ENCODE results near the gene ANTXRL.
"Not testable (repeated sequence)": the region's sequence is repeated elsewhere in the genome, so short reads cannot be mapped to it uniquely, and the experiment has no call there.

The ANTXRL gene

GRCh38 chr10:46272863-46273415 lies 13.9 kb upstream of the ANTXRL start:
- in situ Hi-C loops (cut with HindIII; ENCODE audit: low sequenced_read_pairs): no loop called here
- no peak for TF ChIP-seq CTCF (IDR thresholded peaks at IDR 0.05; ENCODE audit: low read depth, low read length, missing control alignments)
- DNase-seq (ENCODE audit: low read depth): no peak
- no peak overlapping the region for H3K4me3 ChIP-seq (ENCODE audit: low read depth, low read length)

- TF ChIP-seq CTCF (IDR thresholded peaks at IDR 0.05; ENCODE audit: low read depth, low read length, missing control alignments): no peak
- no peak for DNase-seq (ENCODE audit: low read depth)
- no peak overlapping the region for H3K4me3 ChIP-seq (ENCODE audit: low read depth, low read length)
- in situ Hi-C loops (cut with HindIII; ENCODE audit: low sequenced_read_pairs): no loop called here
These were observed 13.0 kb upstream of the ANTXRL start for GRCh38 chr10:46273506-46274477.

GRCh38 chr10:46277840-46278239 lies 9.0 kb upstream of the ANTXRL start:
- DNase-seq (ENCODE audit: low read depth): no peak
- no peak for TF ChIP-seq CTCF (IDR thresholded peaks at IDR 0.05; ENCODE audit: low read depth, low read length, missing control alignments)
- in situ Hi-C loops (cut with HindIII; ENCODE audit: low sequenced_read_pairs): no loop called here
- H3K4me3 ChIP-seq (ENCODE audit: low read depth, low read length): no peak overlapping the region

GRCh38 chr10:46282421-46282831 lies 4.4 kb upstream of the ANTXRL start:
- DNase-seq (ENCODE audit: low read depth): not testable (repeated sequence)

GRCh38 chr10:46282842-46283574 lies 3.8 kb upstream of the ANTXRL start:
- H3K4me3 ChIP-seq (ENCODE audit: low read depth, low read length): peak overlapping the region; percentile 43
- no peak for DNase-seq (ENCODE audit: low read depth)

More at GRCh38 chr10:46282421-46282831, 4.4 kb upstream of the ANTXRL start:
- peak overlapping the region; percentile 43 for H3K4me3 ChIP-seq (ENCODE audit: low read depth, low read length)
- in situ Hi-C loops (cut with HindIII; ENCODE audit: low sequenced_read_pairs): not testable (repeated sequence)

GRCh38 chr10:46283580-46284285 lies 3.1 kb upstream of the ANTXRL start:
- no peak for TF ChIP-seq CTCF (IDR thresholded peaks at IDR 0.05; ENCODE audit: low read depth, low read length, missing control alignments)
- H3K4me3 ChIP-seq (ENCODE audit: low read depth, low read length): peak overlapping the region; percentile 61
- DNase-seq (ENCODE audit: low read depth): no peak
- in situ Hi-C loops (cut with HindIII; ENCODE audit: low sequenced_read_pairs): no loop called here

More at GRCh38 chr10:46282842-46283574, 3.8 kb upstream of the ANTXRL start:
- no peak for TF ChIP-seq CTCF (IDR thresholded peaks at IDR 0.05; ENCODE audit: low read depth, low read length, missing control alignments)
- in situ Hi-C loops (cut with HindIII; ENCODE audit: low sequenced_read_pairs): no loop called here
